Mesenchymal stem cell (in vitro differentiated cells and primary cell): ENCODE data around the gene SSB.
A peak's percentile ranks its signal among the peaks of the same experiment; 100 is the strongest.
"Not testable (repeated sequence)": the region's sequence is repeated elsewhere in the genome, so short reads cannot be mapped to it uniquely, and the experiment has no call there.

Experiments used
- DNase-seq: peaks from one replicate; pipeline ENCODE4 v3.0.0-alpha.2; 2013
- H2AFZ ChIP-seq: one replicate; pipeline ENCODE4 v1.6.1; 2013; ENCODE audit warnings: low read depth, mild to moderate bottlenecking, control low read depth, inconsistent platforms, low read length, moderate library complexity
- H2AK5ac ChIP-seq: 2 replicates; pipeline ENCODE4 v1.6.1; 2013; ENCODE audit warnings: low read length, moderate library complexity, mild to moderate bottlenecking, inconsistent platforms; ENCODE audit not compliant: severe bottlenecking
- H2BK120ac ChIP-seq: one replicate; pipeline ENCODE4 v1.6.1; 2013; ENCODE audit warnings: low read depth, mild to moderate bottlenecking, inconsistent platforms, low read length, moderate library complexity
- H2BK12ac ChIP-seq, 2 experiments: one replicate each; pipeline ENCODE4 v1.6.1; 2013; ENCODE audit warnings: inconsistent platforms in 2 of 2, low read length in 2 of 2, mild to moderate bottlenecking in 2 of 2, moderate library complexity in 2 of 2, control low read depth in 1 of 2
- H2BK15ac ChIP-seq: one replicate; pipeline ENCODE4 v1.6.1; 2013; ENCODE audit warnings: mild to moderate bottlenecking, low read depth, inconsistent platforms; ENCODE audit not compliant: poor library complexity, severe bottlenecking
- H2BK5ac ChIP-seq: 2 replicates; pipeline ENCODE4 v1.6.1; 2013; ENCODE audit warnings: low read depth, mild to moderate bottlenecking, low read length, control low read depth, inconsistent platforms; ENCODE audit not compliant: poor library complexity, severe bottlenecking
- H3K14ac ChIP-seq, 2 experiments: one replicate each; pipeline ENCODE4 v1.6.1; 2013; ENCODE audit warnings: inconsistent platforms in 2 of 2, low read length in 2 of 2, control low read depth in 1 of 2, mild to moderate bottlenecking in 1 of 2, moderate library complexity in 1 of 2
- H3K18ac ChIP-seq, 2 experiments: one replicate each; pipeline ENCODE4 v1.6.1; 2013; ENCODE audit warnings: inconsistent platforms in 2 of 2, low read length in 2 of 2, control low read depth in 1 of 2, low read depth in 1 of 2, mild to moderate bottlenecking in 1 of 2
- H3K23ac ChIP-seq, 2 experiments: one replicate each; pipeline ENCODE4 v1.6.1; 2013; ENCODE audit warnings: inconsistent platforms in 2 of 2, low read length in 2 of 2, mild to moderate bottlenecking in 2 of 2, moderate library complexity in 2 of 2, control low read depth in 1 of 2
- H3K27ac ChIP-seq: 2 replicates; pipeline ENCODE4 v1.5.1; 2013; ENCODE audit warnings: mild to moderate bottlenecking, moderate library complexity, low read length, control low read depth, inconsistent platforms; ENCODE audit not compliant: poor library complexity, severe bottlenecking
- H3K27me3 ChIP-seq, 2 experiments: 2 replicates each; pipeline versions ENCODE4 v1.6.1 to v1.7.0; 2013; ENCODE audit warnings: low read length in 2 of 2, mild to moderate bottlenecking in 2 of 2, moderate library complexity in 2 of 2, control low read depth in 1 of 2, inconsistent platforms in 1 of 2; ENCODE audit not compliant: control insufficient read depth in 1 of 2, insufficient read depth in 1 of 2
- H3K36me3 ChIP-seq, 2 experiments: 2 replicates each; pipeline versions ENCODE4 v1.6.1 to v1.7.0; 2013; ENCODE audit warnings: low read length in 2 of 2, control low read depth in 1 of 2, inconsistent platforms in 1 of 2, low read depth in 1 of 2, mild to moderate bottlenecking in 1 of 2; ENCODE audit not compliant: insufficient read depth in 2 of 2, control insufficient read depth in 1 of 2
- H3K4ac ChIP-seq, 2 experiments: one replicate each; pipeline ENCODE4 v1.6.1; 2013; ENCODE audit warnings: inconsistent platforms in 2 of 2, low read length in 2 of 2, mild to moderate bottlenecking in 2 of 2, moderate library complexity in 2 of 2, control low read depth in 1 of 2, low read depth in 1 of 2
- H3K4me1 ChIP-seq: 2 replicates; pipeline ENCODE4 v1.6.1; 2013; ENCODE audit warnings: low read depth, low read length, control low read depth; ENCODE audit not compliant: control insufficient read depth, insufficient read depth
- H3K4me2 ChIP-seq: 2 replicates; pipeline ENCODE4 v1.6.1; 2013; ENCODE audit warnings: low read length, mild to moderate bottlenecking, inconsistent platforms; ENCODE audit not compliant: poor library complexity, severe bottlenecking
- H3K4me3 ChIP-seq, 2 experiments: 2 replicates each; pipeline versions ENCODE4 v1.5.1 to v1.7.0; 2013; ENCODE audit warnings: low read length in 2 of 2, mild to moderate bottlenecking in 2 of 2, control low read depth in 1 of 2, low read depth in 1 of 2; ENCODE audit not compliant: insufficient read depth in 1 of 2
- H3K79me1 ChIP-seq: replicated peaks from 2 replicates; pipeline ENCODE4 v1.6.1; 2013; ENCODE audit warnings: mild to moderate bottlenecking, control low read depth, low read length, inconsistent platforms; ENCODE audit not compliant: poor library complexity, severe bottlenecking
- H3K9ac ChIP-seq: 2 replicates; pipeline ENCODE4 v1.7.0; 2013; ENCODE audit warnings: mild to moderate bottlenecking, low read length, moderate library complexity
- H3K9me3 ChIP-seq: 2 replicates; pipeline ENCODE4 v1.7.0; 2013; ENCODE audit warnings: mild to moderate bottlenecking, low read length; ENCODE audit not compliant: control insufficient read depth
- H4K8ac ChIP-seq: one replicate; pipeline ENCODE4 v1.6.1; 2013; ENCODE audit warnings: inconsistent platforms, mild to moderate bottlenecking, low read length, moderate library complexity
- H4K91ac ChIP-seq: one replicate; pipeline ENCODE4 v1.6.1; 2013; ENCODE audit warnings: mild to moderate bottlenecking, low read length, inconsistent platforms
- WGBS: methylation state at CpG from one replicate; pipeline ENCODE4 v1.1.7; 2013; ENCODE audit warnings: mixed read lengths; 5-methylcytosine and 5-hydroxymethylcytosine counted together

Gene SSB

DNA sequence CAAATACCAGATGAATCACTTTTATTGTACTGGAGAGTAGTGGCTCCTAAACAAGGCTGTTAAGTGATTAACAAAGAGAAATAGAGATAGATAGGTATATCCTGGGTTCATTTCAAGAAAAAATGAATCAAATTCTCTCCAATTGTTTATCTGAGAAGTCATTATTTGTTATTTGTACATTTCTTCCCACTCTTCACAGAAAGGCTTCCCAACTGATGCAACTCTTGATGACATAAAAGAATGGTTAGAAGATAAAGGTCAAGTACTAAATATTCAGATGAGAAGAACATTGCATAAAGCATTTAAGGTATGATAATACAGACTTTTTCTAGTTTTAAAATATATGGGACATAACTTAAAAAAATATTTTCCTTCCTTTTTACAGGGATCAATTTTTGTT is 7.9 kb downstream of the SSB start:
- Histone ChIP-seq H3K4me3 (no peak overlapping the region), H3K4ac (no peak overlapping the region), H2AK5ac (no peak overlapping the region), H3K4me2 (no peak overlapping the region), H4K91ac (no peak overlapping the region), H3K79me1 (peaks cover 7% of the 10 kb centered on the region), H3K14ac (no peak overlapping the region), H3K36me3 (peaks cover 16 to 78% of the 10 kb centered on the region in 2 experiments), H2BK15ac (no peak overlapping the region), H3K27ac (no peak overlapping the region), H3K23ac (no peak overlapping the region), H3K4me1 (peaks cover 2% of the 10 kb centered on the region), H3K9ac (no peak overlapping the region), H3K27me3 (no peaks in the 10 kb centered on the region), H3K9me3 (no peaks in the 10 kb centered on the region), H2AFZ (no peak overlapping the region), H2BK12ac (no peak overlapping the region), H4K8ac (no peak overlapping the region), H3K18ac (no peak overlapping the region), H2BK5ac (no peak overlapping the region), H2BK120ac (no peak overlapping the region)
- DNase-seq, result no peak

DNA sequence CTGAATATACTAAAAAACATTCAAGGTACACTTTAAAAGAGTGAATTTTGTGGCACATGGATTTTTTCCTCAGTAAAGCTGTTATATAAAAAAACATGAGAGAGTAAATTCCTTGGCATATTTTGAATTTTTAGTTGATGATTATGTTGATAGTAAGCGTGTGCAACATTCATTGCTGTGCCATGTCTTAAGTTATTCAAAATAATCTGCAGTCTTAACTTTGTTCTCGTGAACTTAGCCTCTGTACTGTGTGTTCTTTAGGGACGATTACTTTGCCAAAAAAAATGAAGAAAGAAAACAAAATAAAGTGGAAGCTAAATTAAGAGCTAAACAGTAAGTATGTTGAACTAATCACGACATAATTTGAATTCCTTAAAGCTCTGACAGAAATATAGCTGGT is 9.6 kb downstream of the SSB start:
- Histone ChIP-seq H3K4me3 (no peak overlapping the region), H3K36me3 (peaks cover 15 to 76% of the 10 kb centered on the region in 2 experiments), H2BK12ac (no peak overlapping the region), H3K9me3 (no peaks in the 10 kb centered on the region), H3K79me1 (peaks cover 5% of the 10 kb centered on the region), H3K9ac (peak overlapping the region; percentile 33), H3K27me3 (no peaks in the 10 kb centered on the region), H4K8ac (no peak overlapping the region), H2AFZ (no peak overlapping the region), H4K91ac (no peak overlapping the region), H3K27ac (no peak overlapping the region), H2BK5ac (no peak overlapping the region), H3K4me2 (no peak overlapping the region), H3K18ac (no peak overlapping the region), H3K23ac (no peak overlapping the region), H3K4ac (no peak overlapping the region), H3K4me1 (no peaks in the 10 kb centered on the region), H3K14ac (no peak overlapping the region), H2AK5ac (no peak overlapping the region), H2BK120ac (no peak overlapping the region), H2BK15ac (no peak overlapping the region)
- no peak for DNase-seq
- WGBS, result 79% methylated on average over 3 of the region's 4 CpGs

DNA sequence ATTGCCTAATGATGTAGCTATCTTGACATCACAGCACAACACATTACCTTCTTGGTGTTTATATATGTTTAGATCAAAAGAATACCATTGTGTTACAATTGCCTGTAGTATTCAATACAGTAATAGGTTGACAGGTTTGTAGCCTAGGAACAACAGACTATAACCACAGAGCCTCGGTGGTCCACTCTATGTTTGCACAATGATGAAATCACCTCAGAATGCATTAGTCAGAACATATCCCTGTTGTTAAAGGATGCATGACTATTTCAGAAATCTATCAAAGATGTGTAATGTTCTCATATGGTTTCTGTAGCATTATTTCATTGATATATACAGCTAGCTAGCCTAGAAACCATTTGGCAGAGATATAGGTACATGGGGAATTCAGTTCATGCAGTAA is 17.2 kb downstream of the SSB start:
- H3K14ac ChIP-seq, result no peak overlapping the region
- H2BK15ac ChIP-seq, result no peak overlapping the region

DNA sequence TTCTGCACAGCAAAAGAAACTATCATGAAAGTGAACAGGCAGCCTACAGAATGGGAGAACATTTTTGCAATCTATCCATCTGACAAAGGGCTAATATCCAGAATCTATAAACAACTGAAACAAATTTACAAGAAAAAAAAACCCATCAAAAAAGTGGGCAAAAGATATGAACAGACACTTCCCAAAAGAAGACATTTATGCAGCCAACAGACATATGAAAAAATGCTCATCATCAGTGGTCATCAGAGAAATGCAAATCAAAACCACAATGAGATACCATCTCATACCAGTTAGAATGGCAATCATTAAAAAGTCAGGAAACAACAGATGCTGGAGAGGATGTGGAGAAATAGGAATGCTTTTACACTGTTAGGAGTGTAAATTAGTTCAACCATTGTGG is 18.3 kb downstream of the SSB start:
- not testable (repeated sequence) for H3K4ac ChIP-seq, H2BK120ac ChIP-seq, H2AFZ ChIP-seq, H3K18ac ChIP-seq, H3K4me1 ChIP-seq, H4K91ac ChIP-seq, H3K9me3 ChIP-seq, H3K27ac ChIP-seq, H3K9ac ChIP-seq, H2BK15ac ChIP-seq, H3K4me3 ChIP-seq, H3K27me3 ChIP-seq, H2BK12ac ChIP-seq, H3K4me2 ChIP-seq, DNase-seq, H3K23ac ChIP-seq, H2AK5ac ChIP-seq, H3K79me1 ChIP-seq, H2BK5ac ChIP-seq, H4K8ac ChIP-seq, H3K14ac ChIP-seq
- peaks cover 22 to 83% of the 10 kb centered on the region in 2 experiments for H3K36me3 ChIP-seq

More for the DNA sequence above, 17.2 kb downstream of the SSB start:
- Histone ChIP-seq H3K36me3 (peaks cover 22 to 83% of the 10 kb centered on the region in 2 experiments), H3K9me3 (no peaks in the 10 kb centered on the region), H2AK5ac (no peak overlapping the region), H2BK5ac (no peak overlapping the region), H3K4ac (no peak overlapping the region), H3K27ac (peak overlapping the region; percentile 54), H2BK120ac (no peak overlapping the region), H2AFZ (no peak overlapping the region), H3K9ac (peak overlapping the region; percentile 30), H3K4me2 (no peak overlapping the region), H2BK12ac (no peak overlapping the region), H3K27me3 (no peaks in the 10 kb centered on the region), H4K8ac (no peak overlapping the region), H3K4me3 (no peak overlapping the region), H3K79me1 (peaks cover 9% of the 10 kb centered on the region), H4K91ac (no peak overlapping the region), H3K23ac (no peak overlapping the region), H3K4me1 (peaks cover 3% of the 10 kb centered on the region), H3K18ac (no peak overlapping the region)
- no CpG with 5 or more reads among the region's 1 CpG for WGBS
- peak; percentile 61 for DNase-seq
